Activated CD4-positive, alpha-beta memory T cell treated with anti-CD3 and anti-CD28 coated beads for 36 hours (primary cell): Measurements from ENCODE around the gene PCDHB7. TPM values are rescaled to one million over a fixed set of nuclear protein-coding genes. Genes with fewer than 3 reads are reported as not detected.
"Not testable (repeated sequence)": the region's sequence is repeated elsewhere in the genome, so short reads cannot be mapped to it uniquely, and the experiment has no call there.

ENCODE experiments used
- CTCF ChIA-PET: fragments of 350-600 bp; sonication (Branson Sonifier 250); formaldehyde crosslinking; loops from one replicate; lab custom pipeline; 2021; ENCODE audit warnings: antibody characterized with exemption, inconsistent platforms; lab: Charles Lee
- POLR2A ChIA-PET: fragments of 350-600 bp; sonication (Branson Sonifier 250); formaldehyde crosslinking; loops from one replicate; lab custom pipeline; 2021; ENCODE audit warnings: antibody characterized with exemption; lab: Charles Lee
- DNase-seq: peaks from one replicate; pipeline ENCODE4 v3.0.0-alpha.2; 2020
- H3K27ac Mint-ChIP-seq: one replicate; pipeline ENCODE4 v1.8.0; 2021; ENCODE audit warnings: mixed read lengths
- H3K27me3 Mint-ChIP-seq: one replicate; pipeline ENCODE4 v1.8.0; 2021; ENCODE audit warnings: mixed read lengths
- H3K36me3 Mint-ChIP-seq: one replicate; pipeline ENCODE4 v1.8.0; 2021; ENCODE audit warnings: mixed read lengths
- H3K4me1 Mint-ChIP-seq: one replicate; pipeline ENCODE4 v1.8.0; 2021; ENCODE audit warnings: low read depth, mixed read lengths
- H3K4me3 Mint-ChIP-seq: one replicate; pipeline ENCODE4 v1.8.0; 2021; ENCODE audit warnings: mild to moderate bottlenecking, mixed read lengths
- H3K9me3 Mint-ChIP-seq: one replicate; pipeline ENCODE4 v1.8.0; 2021; ENCODE audit warnings: mixed read lengths
- intact Hi-C: fragments of 100-400 bp; cut with micrococcal nuclease; formaldehyde crosslinking; loops from one replicate; pipeline ENCODE4 v1.15.1; 2023
- total RNA-seq, 2 experiments: library from RNA; stranded (reverse); gene quantifications; one replicate each; pipeline ENCODE4 v1.2.3, GENCODE V29; 2021

Gene PCDHB7
- total RNA-seq, result not detected

GRCh38 chr5:141172381-141173204, at the start of gene PCDHB7:
Gene PCDHB7 (plus strand): TSS chr5:141172644. CDS start chr5:141172836, 192 bp downstream.
- Mint-ChIP-seq H3K9me3 (peaks cover 11% of the 10 kb centered on the region), H3K36me3 (peaks cover 1% of the 10 kb centered on the region), H3K4me3 (no peak within 1 kb of the TSS), H3K4me1 (no peaks in the 10 kb centered on the region), H3K27ac (no peak within 1 kb of the TSS), H3K27me3 (peaks cover 25% of the 10 kb centered on the region)
- CTCF ChIA-PET, result interaction anchor here (0.6 to 1.4 kb wide), 3 partner anchors 15 to 385 kb away, joined by 3 read pairs; partner anchors contain the start of gene PCDHB9
- intact Hi-C loops, result no loop called here
- POLR2A ChIA-PET, result no interaction called here
- peak; percentile 35 for DNase-seq

- H3K4me1 Mint-ChIP-seq, H3K4me3 Mint-ChIP-seq, H3K27ac Mint-ChIP-seq, DNase-seq, intact Hi-C loops, POLR2A ChIA-PET, H3K36me3 Mint-ChIP-seq, CTCF ChIA-PET, H3K9me3 Mint-ChIP-seq, H3K27me3 Mint-ChIP-seq: not testable (repeated sequence)
These were observed 48.9 kb upstream of the PCDHB7 start for GRCh38 chr5:141123396-141124135.

GRCh38 chr5:141127305-141127704, 45.1 kb upstream of the PCDHB7 start:
- CTCF ChIA-PET, result interaction anchor here (1.2 kb wide), 1 partner anchor 12 kb away, joined by 3 read pairs; no protein-coding TSS in a partner anchor
- H3K27me3 Mint-ChIP-seq, result peaks cover 10% of the 10 kb centered on the region
- POLR2A ChIA-PET, result no interaction called here
- H3K36me3 Mint-ChIP-seq, result peaks cover 3% of the 10 kb centered on the region
- no peak overlapping the region for H3K27ac Mint-ChIP-seq
- H3K9me3 Mint-ChIP-seq, result peaks cover 9% of the 10 kb centered on the region
- DNase-seq, result no peak
- H3K4me1 Mint-ChIP-seq, result no peaks in the 10 kb centered on the region
- intact Hi-C loops, result no loop called here
- H3K4me3 Mint-ChIP-seq, result no peak overlapping the region

- ChIA-PET CTCF (interaction anchor here (1.1 to 1.3 kb wide), 2 partner anchors 40 to 49 kb away, joined by 3 read pairs; no protein-coding TSS in a partner anchor), POLR2A (no interaction called here)
- intact Hi-C loops, result no loop called here
- Mint-ChIP-seq H3K36me3 (peaks cover 5% of the 10 kb centered on the region), H3K4me3 (peak within 1 kb of the TSS; percentile 1), H3K27me3 (peaks cover 7% of the 10 kb centered on the region), H3K27ac (no peak within 1 kb of the TSS), H3K9me3 (peaks cover 41% of the 10 kb centered on the region), H3K4me1 (peaks cover 6% of the 10 kb centered on the region)
- DNase-seq, result no peak
These were observed 37.3 kb upstream of the PCDHB7 start, which contains the start of gene PCDHB5 for GRCh38 chr5:141135030-141135717. Gene PCDHB5 (plus strand): TSS chr5:141135206. CDS start chr5:141135435, 229 bp downstream.

GRCh38 chr5:141135718-141136266, 36.7 kb upstream of the PCDHB7 start:
- ChIA-PET CTCF (interaction anchor here (1.1 to 1.3 kb wide), 2 partner anchors 41 to 50 kb away, joined by 3 read pairs; no protein-coding TSS in a partner anchor), POLR2A (no interaction called here)
- intact Hi-C loops, result no loop called here
- Mint-ChIP-seq H3K27me3 (peaks cover 7% of the 10 kb centered on the region), H3K36me3 (peaks cover 5% of the 10 kb centered on the region), H3K4me1 (peaks cover 6% of the 10 kb centered on the region), H3K9me3 (peaks cover 41% of the 10 kb centered on the region), H3K27ac (no peak overlapping the region), H3K4me3 (no peak overlapping the region)
- no peak for DNase-seq

DNA sequence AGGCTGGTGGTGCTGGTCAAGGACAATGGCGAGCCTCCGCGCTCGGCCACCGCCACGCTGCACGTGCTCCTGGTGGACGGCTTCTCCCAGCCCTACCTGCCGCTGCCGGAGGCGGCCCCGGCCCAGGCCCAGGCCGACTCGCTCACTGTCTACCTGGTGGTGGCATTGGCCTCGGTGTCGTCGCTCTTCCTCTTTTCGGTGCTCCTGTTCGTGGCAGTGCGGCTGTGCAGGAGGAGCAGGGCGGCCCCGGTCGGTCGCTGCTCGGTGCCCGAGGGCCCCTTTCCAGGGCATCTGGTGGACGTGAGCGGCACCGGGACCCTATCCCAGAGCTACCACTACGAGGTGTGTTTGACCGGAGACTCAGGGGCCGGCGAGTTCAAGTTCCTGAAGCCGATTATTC, 35.1 kb upstream of the PCDHB7 start:
- peaks cover 41% of the 10 kb centered on the region for H3K9me3 Mint-ChIP-seq
- H3K4me1 Mint-ChIP-seq, POLR2A ChIA-PET, H3K27me3 Mint-ChIP-seq, CTCF ChIA-PET, H3K36me3 Mint-ChIP-seq, H3K4me3 Mint-ChIP-seq, DNase-seq, intact Hi-C loops, H3K27ac Mint-ChIP-seq: not testable (repeated sequence)

DNA sequence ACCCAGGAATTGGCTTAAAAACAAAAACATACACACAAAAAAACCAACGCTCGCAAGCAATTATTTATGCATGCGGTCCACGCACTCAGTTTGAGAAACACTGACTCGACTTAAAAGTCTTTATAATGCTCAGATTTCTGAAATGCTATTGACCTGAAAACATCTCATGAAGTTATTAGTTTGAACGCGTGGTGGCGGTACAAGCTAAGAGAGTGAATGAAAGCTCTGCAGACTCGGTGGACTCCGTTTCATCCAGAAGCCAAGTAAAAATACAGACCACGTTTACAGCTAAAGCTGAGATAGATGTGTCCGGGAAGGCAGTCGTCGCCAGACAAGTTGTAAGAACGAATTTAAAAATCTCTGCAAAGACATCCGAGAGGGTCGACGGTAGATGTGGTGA, 22.6 kb upstream of the PCDHB7 start, which contains the start of gene PCDHB6:
Gene PCDHB6, plus strand, starts transcription at position 246 of the 400 bp plus-strand sequence. CDS start 201 bp downstream, outside the sequence.
- intact Hi-C loops, result no loop called here
- Mint-ChIP-seq H3K27ac (no peak within 1 kb of the TSS), H3K27me3 (peaks cover 27% of the 10 kb centered on the region), H3K4me3 (no peak within 1 kb of the TSS), H3K4me1 (no peaks in the 10 kb centered on the region), H3K9me3 (peaks cover 19% of the 10 kb centered on the region), H3K36me3 (peaks cover 9% of the 10 kb centered on the region)
- ChIA-PET POLR2A (no interaction called here), CTCF (no interaction called here)
- no peak for DNase-seq

DNA sequence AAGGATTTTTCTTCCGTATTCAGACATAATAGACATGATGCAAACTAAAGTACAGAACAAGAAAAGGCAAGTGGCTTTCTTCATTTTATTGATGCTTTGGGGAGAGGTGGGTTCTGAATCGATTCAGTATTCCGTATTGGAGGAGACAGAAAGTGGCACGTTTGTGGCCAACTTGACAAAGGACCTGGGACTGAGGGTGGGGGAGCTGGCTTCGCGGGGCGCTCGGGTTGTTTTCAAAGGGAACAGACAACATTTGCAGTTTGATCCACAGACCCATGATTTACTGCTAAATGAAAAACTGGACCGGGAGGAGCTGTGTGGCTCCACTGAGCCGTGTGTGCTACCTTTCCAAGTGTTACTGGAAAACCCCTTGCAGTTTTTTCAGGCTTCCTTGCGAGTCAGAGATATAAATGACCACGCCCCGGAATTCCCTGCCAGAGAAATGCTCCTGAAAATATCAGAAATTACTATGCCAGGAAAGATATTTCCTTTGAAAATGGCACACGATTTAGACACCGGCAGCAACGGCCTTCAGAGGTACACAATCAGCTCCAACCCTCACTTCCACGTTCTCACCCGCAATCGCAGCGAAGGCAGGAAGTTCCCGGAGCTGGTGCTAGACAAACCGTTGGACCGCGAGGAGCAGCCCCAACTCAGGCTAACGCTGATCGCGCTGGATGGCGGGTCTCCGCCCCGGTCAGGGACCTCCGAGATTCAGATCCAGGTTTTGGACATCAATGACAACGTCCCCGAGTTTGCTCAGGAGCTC, 22.0 kb upstream of the PCDHB7 start:
- H3K4me1 Mint-ChIP-seq, result no peaks in the 10 kb centered on the region
- CTCF ChIA-PET, result interaction anchor here (0.6 kb wide), 1 partner anchor 170 kb away, joined by 3 read pairs; the partner anchor contains the start of gene TAF7
- H3K27ac Mint-ChIP-seq, result no peak overlapping the region
- no peak for DNase-seq
- POLR2A ChIA-PET, result no interaction called here
- H3K36me3 Mint-ChIP-seq, result peaks cover 9% of the 10 kb centered on the region
- peaks cover 27% of the 10 kb centered on the region for H3K27me3 Mint-ChIP-seq
- no peak overlapping the region for H3K4me3 Mint-ChIP-seq
- intact Hi-C loops, result no loop called here
- H3K9me3 Mint-ChIP-seq, result peaks cover 19% of the 10 kb centered on the region

DNA sequence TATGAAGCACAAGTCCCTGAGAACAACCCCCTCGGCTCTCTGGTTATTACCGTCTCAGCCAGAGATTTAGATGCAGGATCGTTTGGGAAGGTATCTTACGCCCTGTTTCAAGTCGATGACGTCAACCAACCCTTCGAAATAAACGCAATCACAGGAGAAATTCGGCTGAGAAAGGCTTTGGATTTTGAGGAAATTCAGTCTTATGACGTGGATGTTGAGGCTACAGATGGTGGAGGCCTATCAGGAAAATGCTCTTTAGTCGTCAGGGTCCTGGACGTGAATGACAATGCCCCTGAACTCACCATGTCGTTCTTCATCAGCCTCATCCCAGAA, 21.5 kb upstream of the PCDHB7 start:
- intact Hi-C loops, result no loop called here
- Mint-ChIP-seq H3K4me1 (no peaks in the 10 kb centered on the region), H3K36me3 (peaks cover 9% of the 10 kb centered on the region), H3K9me3 (peaks cover 19% of the 10 kb centered on the region), H3K27me3 (peaks cover 27% of the 10 kb centered on the region), H3K27ac (no peak overlapping the region), H3K4me3 (no peak overlapping the region)
- ChIA-PET POLR2A (no interaction called here), CTCF (interaction anchor here (0.6 kb wide), 1 partner anchor 170 kb away, joined by 3 read pairs; the partner anchor contains the start of gene TAF7)
- DNase-seq, result no peak

GRCh38 chr5:141151632-141152031, 20.8 kb upstream of the PCDHB7 start:
- intact Hi-C loops, H3K4me3 Mint-ChIP-seq, H3K4me1 Mint-ChIP-seq, POLR2A ChIA-PET, H3K27ac Mint-ChIP-seq, DNase-seq: not testable (repeated sequence)
- H3K36me3 Mint-ChIP-seq, result peaks cover 10% of the 10 kb centered on the region
- CTCF ChIA-PET, result interaction anchor here (0.6 kb wide), 1 partner anchor 287 kb away, joined by 3 read pairs; no protein-coding TSS in a partner anchor
- H3K9me3 Mint-ChIP-seq, result peaks cover 19% of the 10 kb centered on the region
- H3K27me3 Mint-ChIP-seq, result peaks cover 34% of the 10 kb centered on the region

GRCh38 chr5:141152096-141152495, 20.3 kb upstream of the PCDHB7 start:
- peaks cover 21% of the 10 kb centered on the region for H3K9me3 Mint-ChIP-seq
- CTCF ChIA-PET, result interaction anchor here (0.6 kb wide), 1 partner anchor 288 kb away, joined by 3 read pairs; no protein-coding TSS in a partner anchor
- intact Hi-C loops, result not testable (repeated sequence)

More at GRCh38 chr5:141152096-141152495, 20.3 kb upstream of the PCDHB7 start:
- H3K4me1 Mint-ChIP-seq, POLR2A ChIA-PET, DNase-seq, H3K4me3 Mint-ChIP-seq, H3K27ac Mint-ChIP-seq: not testable (repeated sequence)
- Mint-ChIP-seq H3K27me3 (peaks cover 39% of the 10 kb centered on the region), H3K36me3 (peaks cover 12% of the 10 kb centered on the region)
